ENCODE measurements around the gene ANKIB1. TPM values are rescaled to one million over a fixed set of nuclear protein-coding genes. Genes with fewer than 3 reads are reported as not detected.

The ANKIB1 gene
- total RNA-seq, 1 experiment from 2014 or later, result 83.8 TPM

- ATAC-seq, result no peak
- Histone ChIP-seq H3K4me1 (ENCODE audit: control insufficient read depth, insufficient read depth, low read length) (no peaks in the 10 kb centered on the region), H3K9me3 (ENCODE audit: control insufficient read depth, insufficient read depth, low read depth, low read length) (no peaks in the 10 kb centered on the region), H3K4me3 (ENCODE audit: low read depth in 2 of 2, low read length in 2 of 2) (no peak overlapping the region), H3K36me3 (ENCODE audit: control insufficient read depth, insufficient read depth, low read length) (peaks cover 6% of the 10 kb centered on the region; the same call in 1 of the 2 replicates), H3K27me3 (ENCODE audit: control insufficient read depth, insufficient read depth, low read length) (no peaks in the 10 kb centered on the region), H3K27ac (ENCODE audit: low read length) (no peak overlapping the region)
- no TSS peak for BruUV-seq (replicated peaks)
- ChIA-PET POLR2A (no interaction called here), CTCF (no interaction called here)
- TF ChIP-seq, protein P1, sequence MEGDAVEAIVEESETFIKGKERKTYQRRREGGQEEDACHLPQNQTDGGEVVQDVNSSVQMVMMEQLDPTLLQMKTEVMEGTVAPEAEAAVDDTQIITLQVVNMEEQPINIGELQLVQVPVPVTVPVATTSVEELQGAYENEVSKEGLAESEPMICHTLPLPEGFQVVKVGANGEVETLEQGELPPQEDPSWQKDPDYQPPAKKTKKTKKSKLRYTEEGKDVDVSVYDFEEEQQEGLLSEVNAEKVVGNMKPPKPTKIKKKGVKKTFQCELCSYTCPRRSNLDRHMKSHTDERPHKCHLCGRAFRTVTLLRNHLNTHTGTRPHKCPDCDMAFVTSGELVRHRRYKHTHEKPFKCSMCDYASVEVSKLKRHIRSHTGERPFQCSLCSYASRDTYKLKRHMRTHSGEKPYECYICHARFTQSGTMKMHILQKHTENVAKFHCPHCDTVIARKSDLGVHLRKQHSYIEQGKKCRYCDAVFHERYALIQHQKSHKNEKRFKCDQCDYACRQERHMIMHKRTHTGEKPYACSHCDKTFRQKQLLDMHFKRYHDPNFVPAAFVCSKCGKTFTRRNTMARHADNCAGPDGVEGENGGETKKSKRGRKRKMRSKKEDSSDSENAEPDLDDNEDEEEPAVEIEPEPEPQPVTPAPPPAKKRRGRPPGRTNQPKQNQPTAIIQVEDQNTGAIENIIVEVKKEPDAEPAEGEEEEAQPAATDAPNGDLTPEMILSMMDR (IDR thresholded peaks at IDR 0.05), result no peak
- TF ChIP-seq SIN3A (IDR thresholded peaks at IDR 0.05; ENCODE audit: borderline replicate concordance, insufficient read depth, low read depth, low read length) (no peak), TCF7L2 (IDR thresholded peaks at IDR 0.05; ENCODE audit: low read depth, low read length) (no peak), REST (IDR thresholded peaks at IDR 0.05; ENCODE audit: insufficient read depth in 1 of 2, low read depth in 2 of 2, low read length in 1 of 2) (no peak), POLR2AphosphoS5 (IDR thresholded peaks at IDR 0.05; ENCODE audit: low read depth, low read length) (no peak)
- in situ Hi-C loops (cut with HindIII; ENCODE audit: low pct_unique_long_range_greater_than_20kb, low sequenced_read_pairs) (no loop called here), intact Hi-C loops (cut with micrococcal nuclease; ENCODE audit: unreplicated experiment) (no loop called here)
- no peak for DNase-seq (ENCODE audit: low read depth, low spot score)
Observed at GRCh38 chr7:92303761-92304160, 58.0 kb downstream of the ANKIB1 start.

DNA sequence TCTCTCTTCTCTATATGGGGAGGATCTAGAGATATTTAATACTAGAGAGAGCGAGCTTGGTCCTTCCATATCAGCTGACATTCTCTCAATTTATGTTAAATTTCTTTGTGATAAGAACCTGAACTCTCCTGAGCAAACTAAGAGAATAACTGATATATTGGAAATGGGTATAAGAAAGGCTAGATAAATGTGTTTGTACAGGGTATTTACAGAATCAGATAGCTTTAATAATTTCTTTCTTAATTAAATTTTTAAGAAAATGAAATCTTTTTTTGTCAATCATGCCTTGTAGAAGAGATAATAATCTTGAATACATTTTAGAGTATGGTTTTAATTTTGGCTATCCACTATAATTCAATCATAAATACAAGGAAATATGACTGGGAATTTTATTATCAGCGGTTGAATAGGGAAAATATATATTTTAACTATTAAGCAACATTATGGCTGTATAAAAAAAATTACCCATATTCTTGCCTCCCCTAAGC is 58.7 kb downstream of the ANKIB1 start:
- in situ Hi-C loops (cut with HindIII; ENCODE audit: low pct_unique_long_range_greater_than_20kb, low sequenced_read_pairs), result no loop called here
- ChIA-PET CTCF (no interaction called here), POLR2A (no interaction called here)
- TF ChIP-seq, protein P1 (IDR thresholded peaks at IDR 0.05), result no peak
- TF ChIP-seq REST (IDR thresholded peaks at IDR 0.05; ENCODE audit: insufficient read depth in 1 of 2, low read depth in 2 of 2, low read length in 1 of 2) (no peak), SIN3A (IDR thresholded peaks at IDR 0.05; ENCODE audit: borderline replicate concordance, insufficient read depth, low read depth, low read length) (no peak), POLR2AphosphoS5 (IDR thresholded peaks at IDR 0.05; ENCODE audit: low read depth, low read length) (no peak), TCF7L2 (IDR thresholded peaks at IDR 0.05; ENCODE audit: low read depth, low read length) (no peak)
- BruUV-seq (replicated peaks), result no TSS peak
- Histone ChIP-seq H3K4me1 (ENCODE audit: control insufficient read depth, insufficient read depth, low read length) (no peaks in the 10 kb centered on the region), H3K36me3 (ENCODE audit: control insufficient read depth, insufficient read depth, low read length) (peaks cover 8% of the 10 kb centered on the region; the same call in 1 of the 2 replicates), H3K27ac (ENCODE audit: low read length) (no peak overlapping the region), H3K9me3 (ENCODE audit: control insufficient read depth, insufficient read depth, low read depth, low read length) (no peaks in the 10 kb centered on the region), H3K4me3 (ENCODE audit: low read depth in 2 of 2, low read length in 2 of 2) (no peak overlapping the region), H3K27me3 (ENCODE audit: control insufficient read depth, insufficient read depth, low read length) (no peaks in the 10 kb centered on the region)
- intact Hi-C loops (cut with micrococcal nuclease; ENCODE audit: unreplicated experiment), result no loop called here
- no peak for ATAC-seq
- no peak for DNase-seq (ENCODE audit: low read depth, low spot score)
